CD1c-positive myeloid dendritic cell (primary cell): ENCODE measurements around the gene VKORC1.

Source experiments
- DNase-seq: peaks from one replicate; pipeline ENCODE4 v3.0.0-alpha.2; 2016; ENCODE audit errors: extremely low spot score

Gene VKORC1

GRCh38 chr16:31130336-31130891, 35.8 kb upstream of the VKORC1 start:
- peak; percentile 74 for DNase-seq

- peak; percentile 93 for DNase-seq
Observed at GRCh38 chr16:31129568-31130335, 35.2 kb upstream of the VKORC1 start.

- DNase-seq, result peak; percentile 91
Observed at GRCh38 chr16:31128711-31129567, 34.3 kb upstream of the VKORC1 start.

- no peak for DNase-seq
Observed at GRCh38 chr16:31127182-31127581, 32.6 kb upstream of the VKORC1 start.

- DNase-seq, result no peak
Observed at GRCh38 chr16:31125844-31126243, 31.2 kb upstream of the VKORC1 start.

GRCh38 chr16:31120129-31120528, 25.5 kb upstream of the VKORC1 start:
- no peak for DNase-seq

- DNase-seq, result peak; percentile 89
Observed at GRCh38 chr16:31118223-31119155, 23.9 kb upstream of the VKORC1 start.

GRCh38 chr16:31117384-31118222, 23.0 kb upstream of the VKORC1 start, which contains the start of gene KAT8:
KAT8 (plus strand) TSS chr16:31117664; CDS start chr16:31117682, 18 bp downstream.
- peak; percentile 100 for DNase-seq

GRCh38 chr16:31114468-31114867, 19.9 kb upstream of the VKORC1 start:
- DNase-seq, result no peak

GRCh38 chr16:31113121-31114120, 18.8 kb upstream of the VKORC1 start:
- peak; percentile 91 for DNase-seq

- no peak for DNase-seq
Observed at GRCh38 chr16:31112711-31113110, 18.1 kb upstream of the VKORC1 start.

GRCh38 chr16:31111881-31112466, 17.4 kb upstream of the VKORC1 start:
- DNase-seq, result no peak

- no peak for DNase-seq
Observed at GRCh38 chr16:31110106-31111034, 15.8 kb upstream of the VKORC1 start.

GRCh38 chr16:31109622-31110021, 15.0 kb upstream of the VKORC1 start:
- no peak for DNase-seq

GRCh38 chr16:31108794-31109558, 14.4 kb upstream of the VKORC1 start:
- no peak for DNase-seq

GRCh38 chr16:31108035-31108793, 13.6 kb upstream of the VKORC1 start, which contains the start of gene BCKDK:
BCKDK (plus strand) TSS chr16:31108386; CDS start chr16:31109224, 838 bp downstream.
- DNase-seq, result peak; percentile 86
